ENCODE data around the gene SLC30A1.
"Not testable (repeated sequence)": the region's sequence is repeated elsewhere in the genome, so short reads cannot be mapped to it uniquely, and the experiment has no call there.

The SLC30A1 gene

GRCh38 chr1:211548321-211549091, 30.5 kb downstream of the SLC30A1 start:
- TF ChIP-seq CTCF (IDR thresholded peaks at IDR 0.05; ENCODE audit: low read depth, low read length) = no peak
- no peak for DNase-seq (ENCODE audit: low read depth, low spot score)
- H3K4me3 ChIP-seq (ENCODE audit: low read depth, low read length) = no peak overlapping the region
- in situ Hi-C loops (cut with HindIII; ENCODE audit: low sequenced_read_pairs) = no loop called here

GRCh38 chr1:211547710-211548109, 31.3 kb downstream of the SLC30A1 start:
- in situ Hi-C loops (cut with HindIII; ENCODE audit: low sequenced_read_pairs) = no loop called here
- TF ChIP-seq CTCF (IDR thresholded peaks at IDR 0.05; ENCODE audit: low read depth, low read length) = no peak
- no peak overlapping the region for H3K4me3 ChIP-seq (ENCODE audit: low read depth, low read length)
- DNase-seq (ENCODE audit: low read depth, low spot score) = no peak

GRCh38 chr1:211546543-211546942, 32.4 kb downstream of the SLC30A1 start:
- DNase-seq (ENCODE audit: low read depth, low spot score) = no peak
- in situ Hi-C loops (cut with HindIII; ENCODE audit: low sequenced_read_pairs) = no loop called here
- no peak for TF ChIP-seq CTCF (IDR thresholded peaks at IDR 0.05; ENCODE audit: low read depth, low read length)
- no peak overlapping the region for H3K4me3 ChIP-seq (ENCODE audit: low read depth, low read length)

GRCh38 chr1:211543025-211543424, 35.9 kb downstream of the SLC30A1 start:
- H3K4me3 ChIP-seq (ENCODE audit: low read depth, low read length) = no peak overlapping the region
- in situ Hi-C loops (cut with HindIII; ENCODE audit: low sequenced_read_pairs) = no loop called here
- DNase-seq (ENCODE audit: low read depth, low spot score) = no peak
- no peak for TF ChIP-seq CTCF (IDR thresholded peaks at IDR 0.05; ENCODE audit: low read depth, low read length)

- peak; percentile 46 for DNase-seq (ENCODE audit: low read depth, low spot score)
- TF ChIP-seq CTCF (IDR thresholded peaks at IDR 0.05; ENCODE audit: low read depth, low read length) = no peak
- no peak overlapping the region for H3K4me3 ChIP-seq (ENCODE audit: low read depth, low read length)
- in situ Hi-C loops (cut with HindIII; ENCODE audit: low sequenced_read_pairs) = no loop called here
Measured at GRCh38 chr1:211541720-211542477, 37.1 kb downstream of the SLC30A1 start.

- TF ChIP-seq CTCF (IDR thresholded peaks at IDR 0.05; ENCODE audit: low read depth, low read length) = no peak
- DNase-seq (ENCODE audit: low read depth, low spot score) = no peak
- H3K4me3 ChIP-seq (ENCODE audit: low read depth, low read length) = no peak overlapping the region
- in situ Hi-C loops (cut with HindIII; ENCODE audit: low sequenced_read_pairs) = no loop called here
Measured at GRCh38 chr1:211541278-211541677, 37.7 kb downstream of the SLC30A1 start.

- DNase-seq (ENCODE audit: low read depth, low spot score); H3K4me3 ChIP-seq (ENCODE audit: low read depth, low read length); in situ Hi-C loops (cut with HindIII; ENCODE audit: low sequenced_read_pairs): not testable (repeated sequence)
Measured at GRCh38 chr1:211540824-211541223, 38.1 kb downstream of the SLC30A1 start.

Data from astrocyte of the spinal cord (primary cell).